ENCODE results near the gene TAF4B.

DNA sequence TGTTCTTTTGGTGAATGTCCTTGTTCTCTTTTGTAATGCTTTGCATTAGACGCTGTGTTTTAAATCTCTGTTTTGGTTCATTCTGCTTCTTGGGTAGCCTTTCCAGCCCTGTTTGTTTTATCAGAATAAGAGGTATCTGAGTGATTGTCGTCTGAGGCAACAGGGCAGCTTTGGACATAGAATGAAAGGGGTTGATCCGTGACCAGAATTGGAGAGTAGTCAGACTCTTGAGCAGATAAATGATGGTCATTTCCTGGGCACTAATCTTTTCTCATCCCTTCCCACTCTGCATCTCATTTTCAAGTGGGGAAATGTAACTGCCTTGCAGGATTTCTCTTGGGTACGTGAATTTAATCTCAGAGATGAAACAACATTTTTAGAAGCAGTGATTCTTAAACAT, 61.4 kb downstream of the TAF4B start:
- TF ChIP-seq, protein P1, sequence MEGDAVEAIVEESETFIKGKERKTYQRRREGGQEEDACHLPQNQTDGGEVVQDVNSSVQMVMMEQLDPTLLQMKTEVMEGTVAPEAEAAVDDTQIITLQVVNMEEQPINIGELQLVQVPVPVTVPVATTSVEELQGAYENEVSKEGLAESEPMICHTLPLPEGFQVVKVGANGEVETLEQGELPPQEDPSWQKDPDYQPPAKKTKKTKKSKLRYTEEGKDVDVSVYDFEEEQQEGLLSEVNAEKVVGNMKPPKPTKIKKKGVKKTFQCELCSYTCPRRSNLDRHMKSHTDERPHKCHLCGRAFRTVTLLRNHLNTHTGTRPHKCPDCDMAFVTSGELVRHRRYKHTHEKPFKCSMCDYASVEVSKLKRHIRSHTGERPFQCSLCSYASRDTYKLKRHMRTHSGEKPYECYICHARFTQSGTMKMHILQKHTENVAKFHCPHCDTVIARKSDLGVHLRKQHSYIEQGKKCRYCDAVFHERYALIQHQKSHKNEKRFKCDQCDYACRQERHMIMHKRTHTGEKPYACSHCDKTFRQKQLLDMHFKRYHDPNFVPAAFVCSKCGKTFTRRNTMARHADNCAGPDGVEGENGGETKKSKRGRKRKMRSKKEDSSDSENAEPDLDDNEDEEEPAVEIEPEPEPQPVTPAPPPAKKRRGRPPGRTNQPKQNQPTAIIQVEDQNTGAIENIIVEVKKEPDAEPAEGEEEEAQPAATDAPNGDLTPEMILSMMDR (tag by site-specific recombination; IDR thresholded peaks at IDR 0.05) = no peak
- TF ChIP-seq, protein P2, sequence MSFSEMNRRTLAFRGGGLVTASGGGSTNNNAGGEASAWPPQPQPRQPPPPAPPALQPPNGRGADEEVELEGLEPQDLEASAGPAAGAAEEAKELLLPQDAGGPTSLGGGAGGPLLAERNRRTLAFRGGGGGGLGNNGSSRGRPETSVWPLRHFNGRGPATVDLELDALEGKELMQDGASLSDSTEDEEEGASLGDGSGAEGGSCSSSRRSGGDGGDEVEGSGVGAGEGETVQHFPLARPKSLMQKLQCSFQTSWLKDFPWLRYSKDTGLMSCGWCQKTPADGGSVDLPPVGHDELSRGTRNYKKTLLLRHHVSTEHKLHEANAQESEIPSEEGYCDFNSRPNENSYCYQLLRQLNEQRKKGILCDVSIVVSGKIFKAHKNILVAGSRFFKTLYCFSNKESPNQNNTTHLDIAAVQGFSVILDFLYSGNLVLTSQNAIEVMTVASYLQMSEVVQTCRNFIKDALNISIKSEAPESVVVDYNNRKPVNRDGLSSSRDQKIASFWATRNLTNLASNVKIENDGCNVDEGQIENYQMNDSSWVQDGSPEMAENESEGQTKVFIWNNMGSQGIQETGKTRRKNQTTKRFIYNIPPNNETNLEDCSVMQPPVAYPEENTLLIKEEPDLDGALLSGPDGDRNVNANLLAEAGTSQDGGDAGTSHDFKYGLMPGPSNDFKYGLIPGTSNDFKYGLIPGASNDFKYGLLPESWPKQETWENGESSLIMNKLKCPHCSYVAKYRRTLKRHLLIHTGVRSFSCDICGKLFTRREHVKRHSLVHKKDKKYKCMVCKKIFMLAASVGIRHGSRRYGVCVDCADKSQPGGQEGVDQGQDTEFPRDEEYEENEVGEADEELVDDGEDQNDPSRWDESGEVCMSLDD (tag by site-specific recombination; IDR thresholded peaks at IDR 0.05) = no peak
- TF ChIP-seq YY1 (tag by site-specific recombination; IDR thresholded peaks at IDR 0.05) (no peak), ZNF138 (tag by site-specific recombination; IDR thresholded peaks at IDR 0.05; ENCODE audit: borderline replicate concordance) (no peak), PRDM1 (tag by site-specific recombination; IDR thresholded peaks at IDR 0.05) (no peak)
- TF ChIP-seq, protein P3, sequence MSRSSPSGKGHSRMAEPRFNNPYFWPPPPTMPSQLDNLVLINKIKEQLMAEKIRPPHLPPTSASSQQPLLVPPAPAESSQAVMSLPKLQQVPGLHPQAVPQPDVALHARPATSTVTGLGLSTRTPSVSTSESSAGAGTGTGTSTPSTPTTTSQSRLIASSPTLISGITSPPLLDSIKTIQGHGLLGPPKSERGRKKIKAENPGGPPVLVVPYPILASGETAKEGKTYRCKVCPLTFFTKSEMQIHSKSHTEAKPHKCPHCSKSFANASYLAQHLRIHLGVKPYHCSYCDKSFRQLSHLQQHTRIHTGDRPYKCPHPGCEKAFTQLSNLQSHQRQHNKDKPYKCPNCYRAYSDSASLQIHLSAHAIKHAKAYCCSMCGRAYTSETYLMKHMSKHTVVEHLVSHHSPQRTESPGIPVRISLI (tag by site-specific recombination; IDR thresholded peaks at IDR 0.05) = no peak
- TF ChIP-seq, protein P4, sequence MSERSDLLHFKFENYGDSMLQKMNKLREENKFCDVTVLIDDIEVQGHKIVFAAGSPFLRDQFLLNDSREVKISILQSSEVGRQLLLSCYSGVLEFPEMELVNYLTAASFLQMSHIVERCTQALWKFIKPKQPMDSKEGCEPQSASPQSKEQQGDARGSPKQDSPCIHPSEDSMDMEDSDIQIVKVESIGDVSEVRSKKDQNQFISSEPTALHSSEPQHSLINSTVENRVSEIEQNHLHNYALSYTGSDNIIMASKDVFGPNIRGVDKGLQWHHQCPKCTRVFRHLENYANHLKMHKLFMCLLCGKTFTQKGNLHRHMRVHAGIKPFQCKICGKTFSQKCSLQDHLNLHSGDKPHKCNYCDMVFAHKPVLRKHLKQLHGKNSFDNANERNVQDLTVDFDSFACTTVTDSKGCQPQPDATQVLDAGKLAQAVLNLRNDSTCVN (tag by site-specific recombination; optimal IDR thresholded peaks at IDR 0.05) = no peak
- TF ChIP-seq, protein P5, sequence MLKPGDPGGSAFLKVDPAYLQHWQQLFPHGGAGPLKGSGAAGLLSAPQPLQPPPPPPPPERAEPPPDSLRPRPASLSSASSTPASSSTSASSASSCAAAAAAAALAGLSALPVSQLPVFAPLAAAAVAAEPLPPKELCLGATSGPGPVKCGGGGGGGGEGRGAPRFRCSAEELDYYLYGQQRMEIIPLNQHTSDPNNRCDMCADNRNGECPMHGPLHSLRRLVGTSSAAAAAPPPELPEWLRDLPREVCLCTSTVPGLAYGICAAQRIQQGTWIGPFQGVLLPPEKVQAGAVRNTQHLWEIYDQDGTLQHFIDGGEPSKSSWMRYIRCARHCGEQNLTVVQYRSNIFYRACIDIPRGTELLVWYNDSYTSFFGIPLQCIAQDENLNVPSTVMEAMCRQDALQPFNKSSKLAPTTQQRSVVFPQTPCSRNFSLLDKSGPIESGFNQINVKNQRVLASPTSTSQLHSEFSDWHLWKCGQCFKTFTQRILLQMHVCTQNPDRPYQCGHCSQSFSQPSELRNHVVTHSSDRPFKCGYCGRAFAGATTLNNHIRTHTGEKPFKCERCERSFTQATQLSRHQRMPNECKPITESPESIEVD (tag by site-specific recombination; IDR thresholded peaks at IDR 0.05) = no peak

All from HEK293 (cell line).